HG03432 (cell line): ENCODE results near the gene CNKSR2.

ENCODE experiments used
- ATAC-seq: cut with Tn5 transposase; IDR thresholded peaks from one replicate; pipeline ENCODE4 v1.9.1; 2021; ENCODE audit warnings: mild to moderate bottlenecking, moderate library complexity; ENCODE audit not compliant: unreplicated experiment

Gene CNKSR2

GRCh38 chrX:21374163-21374993 lies at the start of gene CNKSR2:
TSS of gene CNKSR2 (plus strand) at chrX:21374418. CDS start at chrX:21374898, 480 bp downstream.
- peak; percentile 86 for ATAC-seq

DNA sequence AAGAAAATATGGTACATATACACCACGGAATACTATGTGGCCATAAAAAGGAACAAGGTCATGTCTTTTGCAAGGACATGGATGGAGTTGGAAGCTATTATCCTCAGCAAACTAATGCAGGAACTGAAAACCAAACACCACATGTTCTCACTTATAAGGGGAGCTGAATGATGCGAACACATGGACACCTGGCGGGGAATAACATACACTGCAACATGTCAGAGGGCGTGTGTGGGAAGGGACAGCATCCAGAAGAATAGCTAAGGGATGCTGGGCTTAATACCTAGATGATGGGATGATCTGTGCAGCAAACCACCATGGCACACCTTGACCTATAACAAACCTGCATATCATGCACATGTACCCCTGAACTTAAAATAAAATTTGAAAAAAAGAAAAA lies 19.5 kb upstream of the CNKSR2 start:
- ATAC-seq, result no peak

DNA sequence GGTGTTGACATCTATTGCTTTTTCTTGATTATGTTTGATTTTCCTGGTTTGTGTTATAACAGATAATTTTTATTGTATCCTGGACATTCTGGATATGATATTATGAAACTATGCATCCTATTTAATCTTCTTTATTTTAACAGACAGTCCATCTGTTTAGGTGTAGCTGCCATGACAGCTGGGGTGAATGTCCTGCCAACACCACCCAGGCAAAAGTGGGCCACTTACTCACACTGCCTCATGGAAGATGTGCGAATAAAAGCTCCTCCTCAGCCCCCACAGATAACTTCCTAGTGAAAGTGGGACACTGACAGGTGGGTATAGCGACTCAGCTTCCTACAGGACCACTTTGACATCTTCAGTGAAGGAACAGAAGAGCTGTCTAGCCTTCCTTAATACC lies 18.4 kb upstream of the CNKSR2 start:
- no peak for ATAC-seq

GRCh38 chrX:21369613-21370012 lies 4.6 kb upstream of the CNKSR2 start:
- no peak for ATAC-seq

DNA sequence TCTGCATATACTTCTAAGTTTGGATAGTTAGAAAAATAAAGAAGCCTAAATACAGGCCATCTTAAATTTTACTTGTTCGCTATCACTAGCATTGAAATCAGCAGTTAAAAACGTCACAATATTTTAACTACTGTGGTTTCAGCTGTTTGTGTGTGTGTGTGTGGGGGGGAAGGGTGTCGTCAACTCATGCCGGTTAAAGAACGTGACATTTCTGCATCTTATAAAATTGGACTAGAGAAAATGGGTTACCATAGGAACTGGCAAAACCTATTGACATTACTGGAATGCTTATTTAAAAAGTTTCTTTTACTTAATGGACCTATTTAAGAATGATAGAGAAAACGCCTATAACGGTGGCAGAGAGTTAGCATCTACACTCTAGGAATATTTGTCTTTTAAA lies 1.2 kb upstream of the CNKSR2 start:
- no peak for ATAC-seq

- peak; percentile 36 for ATAC-seq
These were observed 518 bp upstream of the CNKSR2 start for GRCh38 chrX:21373637-21374162.

DNA sequence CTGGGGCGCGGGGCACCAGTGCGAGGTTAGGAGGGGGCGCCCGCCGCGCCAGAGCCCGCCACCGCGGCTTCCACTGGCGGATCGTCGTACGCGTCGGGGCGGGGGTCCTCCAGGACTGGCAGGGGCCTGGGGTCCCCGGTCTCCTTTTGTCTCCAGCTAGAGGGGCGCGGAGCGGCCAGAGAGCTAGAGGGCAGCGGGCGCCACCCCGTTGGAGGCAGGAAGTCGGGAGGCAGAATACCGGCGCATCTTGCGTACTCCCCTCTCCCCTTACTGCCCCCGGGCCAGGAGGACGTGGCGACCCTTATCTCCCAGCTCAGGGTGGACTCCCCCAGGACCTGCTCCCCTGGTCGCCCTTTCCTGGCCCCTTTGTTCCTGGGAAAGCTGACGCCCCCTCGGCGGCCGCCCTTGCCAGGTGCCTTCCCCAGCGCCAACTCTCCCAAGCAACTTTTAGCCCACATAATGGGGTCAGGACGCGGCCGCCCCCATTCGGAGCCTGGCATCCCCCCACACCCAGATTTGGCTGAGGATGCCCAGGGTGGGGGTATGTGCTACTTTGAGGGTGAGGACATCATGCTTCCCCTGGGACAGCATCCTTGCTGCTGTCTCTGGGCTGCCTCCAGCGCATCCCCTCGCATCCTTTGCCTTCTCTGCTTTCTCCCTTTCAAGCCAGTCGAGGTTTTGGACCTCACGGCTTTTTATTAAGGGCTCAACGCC lies 933 bp downstream of the CNKSR2 start:
- ATAC-seq, result peak; percentile 22

DNA sequence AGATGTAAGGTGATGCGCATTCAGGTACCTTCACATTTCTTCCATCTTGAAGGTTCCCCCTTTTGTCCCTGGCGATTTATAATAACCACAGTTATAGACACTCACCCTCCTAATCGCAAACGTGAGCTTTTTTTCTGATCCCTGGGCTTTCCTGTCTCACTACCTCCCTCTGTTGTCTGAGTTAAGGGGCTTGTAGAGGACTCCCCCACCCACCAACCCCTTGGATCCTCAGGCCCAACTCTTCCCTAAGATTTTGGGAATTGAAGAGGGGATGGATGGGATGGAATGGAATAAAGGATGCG lies 1.4 kb downstream of the CNKSR2 start:
- no peak for ATAC-seq

GRCh38 chrX:21376636-21377035 lies 2.4 kb downstream of the CNKSR2 start:
- no peak for ATAC-seq

GRCh38 chrX:21379991-21380390 lies 5.8 kb downstream of the CNKSR2 start:
- no peak for ATAC-seq

- no peak for ATAC-seq
These were observed 8.5 kb downstream of the CNKSR2 start for GRCh38 chrX:21382715-21383114.

DNA sequence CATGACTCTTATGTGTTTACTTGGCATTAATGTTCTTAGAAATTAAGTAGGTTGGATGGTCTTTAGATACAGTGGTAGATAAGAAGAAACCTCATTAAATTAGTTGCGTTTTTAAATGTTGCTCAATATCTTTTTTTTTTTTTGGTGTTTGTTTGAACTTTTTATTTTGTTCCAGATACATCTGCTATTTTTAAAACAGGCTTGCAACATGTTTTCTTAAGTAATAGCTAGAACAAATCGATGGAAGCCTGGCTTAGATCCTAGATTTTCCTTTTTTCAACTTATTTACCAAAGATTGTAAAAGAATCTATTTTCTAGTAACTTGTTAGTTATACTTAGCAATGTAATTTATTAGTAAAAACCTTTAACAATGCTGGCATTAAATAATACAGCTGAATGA lies 9.3 kb downstream of the CNKSR2 start:
- no peak for ATAC-seq

- ATAC-seq, result no peak
These were observed 10.0 kb downstream of the CNKSR2 start for GRCh38 chrX:21384178-21384577.

- no peak for ATAC-seq
These were observed 20.6 kb downstream of the CNKSR2 start for GRCh38 chrX:21394792-21395191.

GRCh38 chrX:21398426-21398825 lies 24.2 kb downstream of the CNKSR2 start:
- no peak for ATAC-seq

DNA sequence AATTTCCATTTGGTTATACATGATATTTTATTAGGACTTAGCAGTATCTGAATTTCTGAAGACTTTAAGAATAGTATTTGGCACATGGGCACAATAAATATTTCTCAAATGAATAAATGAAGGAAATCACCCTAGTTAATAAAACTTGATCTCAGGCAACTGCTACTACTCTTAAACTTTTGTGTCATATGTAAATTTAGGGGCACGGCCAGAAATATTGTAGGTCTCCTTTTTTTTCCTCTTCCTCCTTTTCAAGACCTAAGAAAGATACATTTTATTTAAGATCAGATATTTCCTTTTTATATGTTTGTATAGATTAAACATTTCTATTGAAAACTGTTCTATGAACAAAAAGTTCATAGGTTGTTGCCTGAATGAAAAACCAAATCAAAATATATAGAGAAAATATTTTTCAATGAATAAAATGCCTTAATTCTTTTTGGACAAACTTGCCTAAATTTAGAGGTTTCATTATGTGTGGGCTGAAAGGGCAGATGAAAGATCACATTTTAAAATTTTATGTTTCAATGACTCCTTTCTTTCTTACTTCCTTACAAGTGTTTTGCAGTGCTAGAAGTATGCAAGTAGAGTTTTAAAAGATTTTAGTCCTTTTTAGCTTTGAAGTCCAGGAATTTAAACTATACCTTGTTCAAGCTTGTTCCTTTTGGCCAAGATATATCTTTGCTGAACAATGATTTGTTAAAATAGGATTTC lies 26.3 kb downstream of the CNKSR2 start:
- ATAC-seq, result no peak

- ATAC-seq, result no peak
These were observed 34.1 kb downstream of the CNKSR2 start for GRCh38 chrX:21408307-21408706.

- no peak for ATAC-seq
These were observed 34.6 kb downstream of the CNKSR2 start for GRCh38 chrX:21408788-21409187.

DNA sequence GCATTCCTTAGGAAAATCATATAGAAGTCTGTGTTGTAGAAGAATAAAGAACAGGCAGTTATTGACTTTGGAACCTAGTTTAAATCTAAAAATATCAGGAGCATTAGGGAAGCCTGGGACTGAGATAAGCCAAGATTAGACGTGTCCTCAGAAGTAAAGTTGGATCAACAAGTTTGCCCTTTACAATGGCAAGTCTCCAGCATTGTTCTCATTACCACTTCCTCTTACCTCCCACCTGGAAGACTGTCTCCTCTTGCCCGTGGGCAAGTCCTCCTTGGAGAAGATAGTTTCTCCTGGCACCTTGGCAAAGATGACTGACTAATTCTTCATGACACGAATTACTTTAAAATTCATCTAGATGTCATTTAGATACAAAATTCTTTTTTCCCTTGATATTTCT lies 37.8 kb downstream of the CNKSR2 start:
- no peak for ATAC-seq

DNA sequence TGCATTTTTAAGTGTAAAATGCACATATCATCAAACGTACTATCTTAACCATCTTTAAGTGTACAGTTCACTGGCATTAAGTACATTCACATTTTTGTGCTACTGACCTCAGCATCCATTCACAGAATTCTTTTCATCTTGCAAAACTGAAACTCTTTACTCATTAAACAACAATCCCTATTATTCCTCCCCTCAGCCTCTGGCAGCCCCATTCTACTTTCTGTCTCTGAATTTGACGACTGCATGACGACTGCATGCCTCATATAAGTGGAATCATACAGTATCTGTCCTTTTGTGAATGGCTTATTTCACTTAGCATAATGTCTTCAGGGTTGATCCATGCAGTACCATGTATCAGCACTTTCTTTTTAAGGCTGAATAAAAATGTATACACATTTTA lies 38.7 kb downstream of the CNKSR2 start:
- ATAC-seq, result no peak

GRCh38 chrX:21427086-21427485 lies 52.9 kb downstream of the CNKSR2 start:
- no peak for ATAC-seq

- no peak for ATAC-seq
These were observed 62.8 kb downstream of the CNKSR2 start for GRCh38 chrX:21437036-21437435.
